Astrocyte of the spinal cord (primary cell): Measurements from ENCODE around the gene LNPK.

Experiments used
- DNase-seq: peaks from one replicate; pipeline ENCODE4 v3.0.0; 2011; ENCODE audit warnings: low read depth, low spot score
- H3K4me3 ChIP-seq: 2 replicates; pipeline ENCODE4 v1.5.1; 2011; ENCODE audit warnings: low read depth, mild to moderate bottlenecking, low read length, moderate library complexity
- in situ Hi-C: cut with HindIII; loops from 2 replicates; pipeline ENCODE4 v1.10.0; 2017; ENCODE audit warnings: low sequenced_read_pairs
- TF ChIP-seq, protein P1 (sequence below): IDR thresholded peaks from 2 replicates; pipeline ENCODE4 v1.5.1; 2012; ENCODE audit warnings: low read depth, mild to moderate bottlenecking, low read length, inconsistent platforms

LNPK gene

DNA sequence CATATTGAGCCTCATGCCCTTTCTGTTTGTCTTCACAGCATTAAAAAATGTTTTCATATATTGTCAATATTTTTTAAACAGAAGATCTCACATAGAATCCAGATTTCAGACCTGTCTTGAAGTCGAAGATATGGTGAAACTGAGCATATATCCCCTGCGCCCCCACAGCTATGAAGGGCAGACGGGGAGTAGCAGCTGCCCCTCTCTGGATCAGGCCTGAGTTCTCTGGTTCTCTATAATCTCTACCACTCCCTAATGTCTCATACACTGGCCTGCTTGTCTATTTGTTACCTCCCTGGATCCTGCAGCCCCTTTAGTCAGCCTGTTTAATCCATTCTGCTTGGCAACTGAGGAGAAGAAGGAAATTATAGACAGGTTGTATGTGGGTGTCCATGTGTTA is 122.4 kb downstream of the LNPK start:
- DNase-seq, result no peak
- no peak overlapping the region for H3K4me3 ChIP-seq
- TF ChIP-seq, protein P1, sequence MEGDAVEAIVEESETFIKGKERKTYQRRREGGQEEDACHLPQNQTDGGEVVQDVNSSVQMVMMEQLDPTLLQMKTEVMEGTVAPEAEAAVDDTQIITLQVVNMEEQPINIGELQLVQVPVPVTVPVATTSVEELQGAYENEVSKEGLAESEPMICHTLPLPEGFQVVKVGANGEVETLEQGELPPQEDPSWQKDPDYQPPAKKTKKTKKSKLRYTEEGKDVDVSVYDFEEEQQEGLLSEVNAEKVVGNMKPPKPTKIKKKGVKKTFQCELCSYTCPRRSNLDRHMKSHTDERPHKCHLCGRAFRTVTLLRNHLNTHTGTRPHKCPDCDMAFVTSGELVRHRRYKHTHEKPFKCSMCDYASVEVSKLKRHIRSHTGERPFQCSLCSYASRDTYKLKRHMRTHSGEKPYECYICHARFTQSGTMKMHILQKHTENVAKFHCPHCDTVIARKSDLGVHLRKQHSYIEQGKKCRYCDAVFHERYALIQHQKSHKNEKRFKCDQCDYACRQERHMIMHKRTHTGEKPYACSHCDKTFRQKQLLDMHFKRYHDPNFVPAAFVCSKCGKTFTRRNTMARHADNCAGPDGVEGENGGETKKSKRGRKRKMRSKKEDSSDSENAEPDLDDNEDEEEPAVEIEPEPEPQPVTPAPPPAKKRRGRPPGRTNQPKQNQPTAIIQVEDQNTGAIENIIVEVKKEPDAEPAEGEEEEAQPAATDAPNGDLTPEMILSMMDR, result no peak
- in situ Hi-C loops, result no loop called here

DNA sequence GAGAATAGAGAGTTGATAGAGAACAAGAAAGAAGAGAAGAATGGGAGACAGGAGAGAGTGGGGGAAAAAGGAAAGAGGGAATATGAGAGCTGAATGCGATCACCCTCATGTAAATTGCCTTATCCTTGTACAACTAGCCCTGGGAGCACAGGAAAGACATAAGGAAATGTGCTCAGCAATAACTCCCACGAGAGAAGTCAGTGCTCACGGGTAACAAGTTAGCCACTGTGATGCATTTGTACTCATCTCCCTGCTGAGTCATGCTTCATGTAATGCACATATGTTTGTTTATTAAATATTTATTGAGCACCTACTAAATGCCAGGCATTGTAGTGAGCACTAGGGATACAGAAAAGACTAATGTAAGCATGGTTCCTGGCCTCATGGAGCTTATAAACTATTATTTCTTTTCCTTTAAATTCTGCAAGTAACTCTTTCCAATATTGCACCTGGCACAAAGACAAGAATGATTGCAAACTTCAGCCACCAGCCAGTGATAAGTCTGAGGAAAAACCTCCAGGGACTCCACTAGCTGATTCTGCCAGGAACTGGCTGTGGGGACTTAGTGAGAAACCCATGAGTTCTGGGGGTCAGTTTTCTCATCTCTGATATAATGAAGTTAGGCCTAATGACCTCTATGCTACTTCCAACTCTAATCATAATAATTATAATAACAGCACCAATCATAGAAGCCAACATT is 124.1 kb downstream of the LNPK start:
- DNase-seq, result no peak

DNA sequence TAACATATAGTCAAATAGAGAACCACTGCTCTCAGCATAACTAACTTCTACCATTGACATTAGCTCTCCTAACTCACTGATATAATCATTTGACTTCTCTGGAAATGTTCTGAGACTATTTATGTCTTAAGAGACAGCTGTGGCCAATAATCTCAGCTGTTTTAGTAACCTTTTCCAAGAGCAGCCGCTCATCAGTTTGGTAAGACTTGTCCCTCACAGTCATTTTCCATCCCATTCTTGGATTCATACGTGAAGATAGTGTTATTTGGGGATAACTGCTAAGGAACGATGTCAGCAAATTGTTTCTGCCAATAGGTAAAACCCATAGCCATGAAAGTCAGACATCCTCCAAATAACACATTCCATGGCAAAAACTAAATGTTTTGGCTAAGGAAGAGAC is 127.8 kb downstream of the LNPK start:
- TF ChIP-seq, protein P1, result no peak
- in situ Hi-C loops, result loop anchor here (25.0 kb wide), 1 partner anchor 187 kb away; no protein-coding TSS in a partner anchor
- no peak overlapping the region for H3K4me3 ChIP-seq
- no peak for DNase-seq

More for the DNA sequence above, 124.1 kb downstream of the LNPK start:
- TF ChIP-seq, protein P1, result no peak
- no peak overlapping the region for H3K4me3 ChIP-seq
- in situ Hi-C loops, result no loop called here
